H1 (cell line): ENCODE results near the gene LRRC45. TPM values are rescaled to one million over a fixed set of nuclear protein-coding genes. Genes with fewer than 3 reads are reported as not detected.

Experiments
- CHD2 ChIP-seq: IDR thresholded peaks from 2 replicates; pipeline ENCODE4 v1.6.1; 2012; ENCODE audit warnings: low read length, improper control_type of control experiment
- SUZ12 ChIP-seq: fragments of 200-600 bp; sonication (generic); IDR thresholded peaks from 2 replicates; pipeline ENCODE4 v1.6.1; 2012; ENCODE audit warnings: mild to moderate bottlenecking, inconsistent platforms, low read length, moderate library complexity, mixed read lengths
- TCF12 ChIP-seq: IDR thresholded peaks from 2 replicates; pipeline ENCODE4 v1.6.1; 2011; ENCODE audit warnings: low read depth, mild to moderate bottlenecking, low read length
- polyA plus RNA-seq, 7 experiments: library from polyadenylated mRNA; depleted of rRNA in 3 of 7; stranded (reverse) in 5 of 7; unstranded in 2 of 7; fragments of >200 nt in 5 of 7; fragments of 200-250 nt in 2 of 7; gene quantifications; 1 replicate in 5 of 7; 2 replicates in 1 of 7; 4 replicates in 1 of 7; pipeline versions ENCODE4 v1.2.1 to v1.2.3, GENCODE V29; 2011 to 2013; ENCODE audit warnings: missing spikeins in 2 of 7, mixed read lengths in 2 of 7
- total RNA-seq: library from RNA; stranded (reverse); fragmentation: NEBNext Ultra II Directional; extraction: Animal tissue kit (Norgen Biotek cat#: 25700); gene quantifications from 2 replicates; pipeline ENCODE4 v1.2.1, GENCODE V29; 2021
- TF ChIP-seq, protein P1 (sequence below): IDR thresholded peaks from 2 replicates; pipeline ENCODE4 v1.6.1; 2012; ENCODE audit warnings: low read length, inconsistent platforms

Gene LRRC45
- total and polyA plus RNA-seq, 2 of the 8 experiments (the other 6 are each of a cell fraction or from before 2014, with no cell fraction given) = 11.5 to 29.0 TPM

DNA sequence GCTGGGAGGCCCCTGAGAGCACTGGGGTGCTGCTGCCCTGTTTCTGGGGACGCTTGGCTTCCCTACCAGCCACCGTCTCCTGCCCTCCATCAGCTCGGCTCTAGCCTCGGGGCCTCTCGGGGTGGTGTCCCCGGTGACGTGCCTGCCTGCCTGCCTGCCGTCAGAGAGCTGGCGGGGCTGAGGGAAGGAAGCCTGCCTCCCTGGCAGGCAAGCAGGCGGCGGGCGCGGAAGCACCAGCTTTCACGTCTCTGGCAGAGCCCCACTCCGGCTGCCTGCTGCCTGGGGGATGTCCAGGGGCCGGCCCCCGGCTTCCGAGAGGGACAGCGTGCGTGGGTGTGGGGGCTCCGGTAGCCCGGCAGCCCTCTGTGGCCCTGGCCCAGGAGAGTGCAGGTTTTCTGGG, 9.8 kb upstream of the LRRC45 start (continued):
- TF ChIP-seq, protein P1, sequence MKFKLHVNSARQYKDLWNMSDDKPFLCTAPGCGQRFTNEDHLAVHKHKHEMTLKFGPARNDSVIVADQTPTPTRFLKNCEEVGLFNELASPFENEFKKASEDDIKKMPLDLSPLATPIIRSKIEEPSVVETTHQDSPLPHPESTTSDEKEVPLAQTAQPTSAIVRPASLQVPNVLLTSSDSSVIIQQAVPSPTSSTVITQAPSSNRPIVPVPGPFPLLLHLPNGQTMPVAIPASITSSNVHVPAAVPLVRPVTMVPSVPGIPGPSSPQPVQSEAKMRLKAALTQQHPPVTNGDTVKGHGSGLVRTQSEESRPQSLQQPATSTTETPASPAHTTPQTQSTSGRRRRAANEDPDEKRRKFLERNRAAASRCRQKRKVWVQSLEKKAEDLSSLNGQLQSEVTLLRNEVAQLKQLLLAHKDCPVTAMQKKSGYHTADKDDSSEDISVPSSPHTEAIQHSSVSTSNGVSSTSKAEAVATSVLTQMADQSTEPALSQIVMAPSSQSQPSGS = no peak
- TF ChIP-seq TCF12 = no peak
- TF ChIP-seq SUZ12 = no peak
- TF ChIP-seq CHD2 = no peak
- TF ChIP-seq, all 59 proteins: peak for 0
